MCF 10A (cell line): Measurements from ENCODE around the gene COL13A1. TPM values are rescaled to one million over a fixed set of nuclear protein-coding genes. Genes with fewer than 3 reads are reported as not detected.

Experiments
- BruUV-seq: library from RNA; stranded (reverse); fragments of 400-500 nt; replicated peaks from 2 replicates; lab custom pipeline; 2021; lab: Mats Ljungman, UMichigan
- CTCF ChIA-PET: fragments of 300-600 bp; sonication (Branson Sonifier 250); formaldehyde crosslinking; extraction: SDS; loops from one replicate; lab custom pipeline; 2021; ENCODE audit warnings: antibody characterized with exemption, inconsistent platforms; lab: Yijun Ruan, JAX
- POLR2A ChIA-PET: fragments of 300-600, 350-650 bp; sonication (Branson Sonifier 250); formaldehyde crosslinking; extraction: SDS; loops from one replicate; lab custom pipeline; 2020; ENCODE audit warnings: antibody characterized with exemption, inconsistent platforms; lab: Yijun Ruan, JAX
- DNase-seq: peaks from one replicate; pipeline ENCODE4 v3.0.0-alpha.2; 2018; ENCODE audit not compliant: unreplicated experiment
- H3K27ac Mint-ChIP-seq: one replicate; pipeline ENCODE4 v1.8.0; 2022; ENCODE audit warnings: mild to moderate bottlenecking, low read depth, mixed read lengths; ENCODE audit not compliant: unreplicated experiment
- H3K27me3 Mint-ChIP-seq: one replicate; pipeline ENCODE4 v1.8.0; 2022; ENCODE audit warnings: mixed read lengths; ENCODE audit not compliant: insufficient read depth, unreplicated experiment
- H3K36me3 Mint-ChIP-seq: one replicate; pipeline ENCODE4 v1.8.0; 2022; ENCODE audit warnings: mild to moderate bottlenecking, moderate library complexity, mixed read lengths; ENCODE audit not compliant: insufficient read depth, unreplicated experiment
- H3K4me1 Mint-ChIP-seq: one replicate; pipeline ENCODE4 v1.8.0; 2022; ENCODE audit warnings: mixed read lengths; ENCODE audit not compliant: insufficient read depth, unreplicated experiment
- H3K4me3 Mint-ChIP-seq: one replicate; pipeline ENCODE4 v1.8.0; 2022; ENCODE audit warnings: mild to moderate bottlenecking, moderate library complexity, mixed read lengths; ENCODE audit not compliant: unreplicated experiment
- H3K9me3 Mint-ChIP-seq: one replicate; pipeline ENCODE4 v1.8.0; 2022; ENCODE audit warnings: mixed read lengths; ENCODE audit not compliant: unreplicated experiment
- intact Hi-C: fragments of 100-400 bp; cut with micrococcal nuclease; formaldehyde crosslinking; loops from 2 replicates; pipeline ENCODE4 v1.14.1; 2022
- total RNA-seq: library from RNA; stranded (reverse); gene quantifications from 2 replicates; pipeline ENCODE4 v1.2.3, GENCODE V29; 2022
- TF ChIP-seq, protein P1 (sequence below): fragments of 200-600 bp; IDR thresholded peaks from one replicate; pipeline ENCODE4 v1.8.0; 2022; ENCODE audit warnings: antibody characterized with exemption, mild to moderate bottlenecking; ENCODE audit not compliant: unreplicated experiment

The COL13A1 gene
- total RNA-seq, 1 experiment from 2014 or later, result 0.47 TPM

DNA sequence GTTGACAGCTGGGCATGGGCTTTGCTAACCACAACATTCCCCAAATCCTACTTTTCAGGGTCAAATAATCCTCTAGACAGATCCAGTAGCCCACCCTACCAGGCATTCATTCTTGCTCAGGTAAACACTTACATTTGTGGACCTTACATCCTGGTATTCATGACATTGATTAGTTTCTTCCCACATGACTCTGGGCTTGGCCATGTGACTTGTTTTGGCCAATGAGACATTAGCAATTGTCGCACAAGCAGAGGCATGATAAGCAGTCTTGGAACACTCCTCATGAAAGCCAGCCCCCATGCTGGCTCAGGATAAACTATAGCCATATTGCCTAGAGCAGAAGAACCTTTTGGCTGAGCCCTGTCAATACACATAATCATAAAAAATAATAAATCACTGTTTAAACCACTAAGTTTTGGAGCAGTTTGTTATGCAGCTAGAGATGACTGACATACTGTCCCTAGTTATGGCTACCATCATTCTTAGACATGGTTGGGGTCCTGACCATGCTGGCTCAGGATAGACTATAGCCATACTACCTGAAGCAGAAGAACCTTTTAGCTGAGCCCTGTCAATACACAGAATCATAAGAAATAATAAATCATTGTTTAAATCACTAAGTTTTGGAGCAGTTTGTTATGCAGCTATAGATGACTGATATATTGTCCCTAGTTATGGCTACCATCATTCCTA is 6.3 kb upstream of the COL13A1 start:
- ChIA-PET CTCF (no interaction called here), POLR2A (no interaction called here)
- no peaks in the 10 kb centered on the region for H3K36me3 Mint-ChIP-seq
- H3K9me3 Mint-ChIP-seq, result peaks cover 8% of the 10 kb centered on the region
- no TSS peak for BruUV-seq
- peaks cover 12% of the 10 kb centered on the region for H3K4me1 Mint-ChIP-seq
- peaks cover 22% of the 10 kb centered on the region for H3K27me3 Mint-ChIP-seq
- DNase-seq, result no peak
- H3K27ac Mint-ChIP-seq, result no peak overlapping the region
- no peak overlapping the region for H3K4me3 Mint-ChIP-seq
- intact Hi-C loops, result no loop called here
- TF ChIP-seq, protein P1, sequence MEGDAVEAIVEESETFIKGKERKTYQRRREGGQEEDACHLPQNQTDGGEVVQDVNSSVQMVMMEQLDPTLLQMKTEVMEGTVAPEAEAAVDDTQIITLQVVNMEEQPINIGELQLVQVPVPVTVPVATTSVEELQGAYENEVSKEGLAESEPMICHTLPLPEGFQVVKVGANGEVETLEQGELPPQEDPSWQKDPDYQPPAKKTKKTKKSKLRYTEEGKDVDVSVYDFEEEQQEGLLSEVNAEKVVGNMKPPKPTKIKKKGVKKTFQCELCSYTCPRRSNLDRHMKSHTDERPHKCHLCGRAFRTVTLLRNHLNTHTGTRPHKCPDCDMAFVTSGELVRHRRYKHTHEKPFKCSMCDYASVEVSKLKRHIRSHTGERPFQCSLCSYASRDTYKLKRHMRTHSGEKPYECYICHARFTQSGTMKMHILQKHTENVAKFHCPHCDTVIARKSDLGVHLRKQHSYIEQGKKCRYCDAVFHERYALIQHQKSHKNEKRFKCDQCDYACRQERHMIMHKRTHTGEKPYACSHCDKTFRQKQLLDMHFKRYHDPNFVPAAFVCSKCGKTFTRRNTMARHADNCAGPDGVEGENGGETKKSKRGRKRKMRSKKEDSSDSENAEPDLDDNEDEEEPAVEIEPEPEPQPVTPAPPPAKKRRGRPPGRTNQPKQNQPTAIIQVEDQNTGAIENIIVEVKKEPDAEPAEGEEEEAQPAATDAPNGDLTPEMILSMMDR, result no peak

DNA sequence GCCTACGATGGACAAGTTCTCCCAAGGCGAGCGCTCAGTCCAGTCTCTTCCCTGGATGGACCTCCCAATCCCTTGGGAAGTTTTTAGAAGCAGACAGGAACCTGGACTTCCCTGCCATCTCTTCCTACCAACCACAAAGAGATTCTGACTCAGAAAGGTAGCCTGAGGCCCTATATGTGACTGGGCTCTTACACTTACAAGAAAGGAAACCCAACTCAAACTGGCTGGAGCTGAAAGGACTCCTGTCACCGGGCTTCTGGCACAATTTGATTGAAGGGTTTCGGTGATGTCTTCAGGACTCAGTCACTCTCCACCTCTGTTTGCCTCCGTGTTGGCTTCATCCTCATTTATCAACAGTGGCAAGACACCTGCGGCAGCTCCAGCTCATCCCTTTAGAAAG is 3.7 kb upstream of the COL13A1 start:
- intact Hi-C loops, result no loop called here
- BruUV-seq, result no TSS peak
- CTCF ChIA-PET, result interaction anchor here (0.6 kb wide), 1 partner anchor 37 kb away, joined by 3 read pairs; no protein-coding TSS in a partner anchor
- POLR2A ChIA-PET, result no interaction called here
- TF ChIP-seq, protein P1, result no peak
- Mint-ChIP-seq H3K9me3 (no peaks in the 10 kb centered on the region), H3K27ac (no peak overlapping the region), H3K27me3 (peaks cover 1% of the 10 kb centered on the region), H3K36me3 (no peaks in the 10 kb centered on the region), H3K4me1 (peaks cover 18% of the 10 kb centered on the region), H3K4me3 (no peak overlapping the region)
- DNase-seq, result peak; percentile 51

DNA sequence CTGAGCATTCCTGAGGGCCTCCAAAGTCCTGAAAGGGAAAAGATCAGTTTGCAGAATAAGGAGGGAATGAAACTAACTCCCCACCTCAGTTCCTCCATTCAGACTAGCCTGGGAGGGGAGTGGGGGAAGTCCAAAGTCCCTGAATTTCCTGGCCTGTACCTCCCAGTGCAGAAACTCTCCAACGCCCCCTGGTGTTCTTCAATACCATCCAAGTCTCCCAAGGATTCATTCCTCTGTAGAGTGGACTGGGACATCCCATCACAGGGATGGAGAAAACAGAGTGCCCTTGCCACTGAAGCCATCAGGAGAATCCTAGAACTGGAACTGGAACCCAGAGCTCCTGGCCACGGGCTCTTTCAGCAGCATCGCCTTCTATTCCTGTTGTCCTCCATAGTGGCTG is 1.6 kb upstream of the COL13A1 start:
- Mint-ChIP-seq H3K9me3 (no peaks in the 10 kb centered on the region), H3K36me3 (no peaks in the 10 kb centered on the region), H3K4me1 (peaks cover 18% of the 10 kb centered on the region), H3K27me3 (no peaks in the 10 kb centered on the region), H3K27ac (no peak overlapping the region), H3K4me3 (no peak overlapping the region)
- intact Hi-C loops, result loop anchor here (5.0 to 10.0 kb wide), 2 partner anchors 112 to 285 kb away; no protein-coding TSS in a partner anchor
- DNase-seq, result peak; percentile 75
- TF ChIP-seq, protein P1, result peak; percentile 56
- POLR2A ChIA-PET, result interaction anchor here (1.5 kb wide), 1 partner anchor 8 kb away, joined by 5 read pairs; no protein-coding TSS in a partner anchor
- CTCF ChIA-PET, result interaction anchor here (0.5 to 1.5 kb wide), 26 partner anchors 10 to 796 kb away, joined by 3 to 8 read pairs (median 3); no protein-coding TSS in a partner anchor
- no TSS peak for BruUV-seq

DNA sequence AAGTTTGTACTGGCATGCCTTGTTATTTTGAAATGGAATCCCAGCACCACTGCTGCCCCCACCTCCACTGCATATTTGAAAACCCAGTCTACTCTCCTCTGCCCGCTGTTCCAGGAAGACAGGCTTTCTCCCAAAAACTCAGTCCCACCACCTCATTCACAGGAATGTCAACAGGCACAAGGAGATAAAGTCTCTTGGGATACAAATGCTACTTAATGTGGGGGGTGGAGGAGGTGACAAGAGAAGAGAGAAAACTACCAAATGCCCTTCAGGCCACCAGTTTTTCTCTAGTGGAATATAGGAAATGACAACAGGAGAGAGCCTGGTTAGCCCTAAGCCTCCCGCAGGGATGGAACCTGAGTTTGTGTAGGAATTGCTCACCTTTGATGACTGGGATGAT is 1.0 kb upstream of the COL13A1 start:
- Mint-ChIP-seq H3K36me3 (no peaks in the 10 kb centered on the region), H3K27ac (no peak overlapping the region), H3K27me3 (no peaks in the 10 kb centered on the region), H3K4me1 (peaks cover 18% of the 10 kb centered on the region), H3K4me3 (peak overlapping the region; percentile 81), H3K9me3 (no peaks in the 10 kb centered on the region)
- BruUV-seq, result no TSS peak
- no peak for DNase-seq
- ChIA-PET CTCF (interaction anchor here (0.7 to 1.5 kb wide), 13 partner anchors 11 to 186 kb away, joined by 3 to 8 read pairs (median 3); no protein-coding TSS in a partner anchor), POLR2A (no interaction called here)
- TF ChIP-seq, protein P1, result no peak
- intact Hi-C loops, result loop anchor here (1.0 to 10.0 kb wide), 4 partner anchors 104 to 286 kb away; no protein-coding TSS in a partner anchor
